Measurements from ENCODE around the gene NDUFB2.
"Not testable (repeated sequence)": the region's sequence is repeated elsewhere in the genome, so short reads cannot be mapped to it uniquely, and the experiment has no call there.

Gene NDUFB2

DNA sequence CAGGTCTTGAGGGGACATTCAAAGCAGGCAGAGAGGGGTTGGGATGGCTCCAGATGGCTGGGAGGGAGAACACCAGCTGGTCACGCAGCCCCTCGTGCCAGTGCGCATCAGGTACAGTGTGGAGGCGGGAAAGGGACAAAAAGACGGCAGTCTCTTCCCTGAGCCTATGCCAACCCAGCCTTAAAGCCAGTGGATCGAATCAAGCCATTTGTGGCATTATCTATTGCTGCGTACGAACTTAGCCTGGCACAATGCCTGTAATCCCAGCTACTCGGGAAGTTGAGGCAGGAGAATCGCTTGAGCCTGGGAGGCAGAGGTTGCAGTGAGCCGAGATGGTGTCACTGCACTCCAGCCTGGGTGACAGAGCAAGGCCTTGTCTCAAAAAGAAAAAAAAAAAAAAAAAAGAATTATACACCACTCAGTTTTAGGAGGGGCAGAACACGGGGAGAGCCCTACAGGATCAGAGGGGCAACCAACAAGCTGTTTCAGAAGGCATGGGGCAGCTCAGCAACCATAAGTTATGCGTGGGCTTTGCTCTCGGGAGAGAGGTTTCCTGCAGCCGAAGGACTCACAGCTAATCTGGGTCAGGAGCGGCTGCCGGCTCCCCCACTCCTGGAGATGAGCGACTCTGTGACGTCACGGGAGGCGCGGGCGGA lies 356 bp upstream of the NDUFB2 start:
- H3K9ac ChIP-seq (ENCODE audit: low read depth, low read length): peak overlapping the region; percentile 95
- H3K4me1 ChIP-seq (ENCODE audit: control insufficient read depth, insufficient read depth, low read length): peaks cover 15% of the 10 kb centered on the region
- no peaks in the 10 kb centered on the region for H3K36me3 ChIP-seq (ENCODE audit: insufficient read depth, low read length)
- H3K4me3 ChIP-seq (ENCODE audit: low read length): peak overlapping the region; percentile 87
- H3K9me3 ChIP-seq (replicated peaks; ENCODE audit: low read length): no peaks in the 10 kb centered on the region
- H3K27me3 ChIP-seq (ENCODE audit: control insufficient read depth, insufficient read depth, low read length): no peaks in the 10 kb centered on the region
- H3K4me2 ChIP-seq (ENCODE audit: low read length): peak overlapping the region; percentile 83

GRCh38 chr7:140697447-140698143 lies 1.1 kb downstream of the NDUFB2 start:
- H3K27me3 ChIP-seq (ENCODE audit: control insufficient read depth, insufficient read depth, low read length): no peaks in the 10 kb centered on the region
- H3K36me3 ChIP-seq (ENCODE audit: insufficient read depth, low read length): no peaks in the 10 kb centered on the region
- H3K9ac ChIP-seq (ENCODE audit: low read depth, low read length): peak overlapping the region; percentile 95
- H3K4me3 ChIP-seq (ENCODE audit: low read length): peak overlapping the region; percentile 87
- no peaks in the 10 kb centered on the region for H3K9me3 ChIP-seq (replicated peaks; ENCODE audit: low read length)
- peak overlapping the region; percentile 83 for H3K4me2 ChIP-seq (ENCODE audit: low read length)
- H3K4me1 ChIP-seq (ENCODE audit: control insufficient read depth, insufficient read depth, low read length): peaks cover 15% of the 10 kb centered on the region

DNA sequence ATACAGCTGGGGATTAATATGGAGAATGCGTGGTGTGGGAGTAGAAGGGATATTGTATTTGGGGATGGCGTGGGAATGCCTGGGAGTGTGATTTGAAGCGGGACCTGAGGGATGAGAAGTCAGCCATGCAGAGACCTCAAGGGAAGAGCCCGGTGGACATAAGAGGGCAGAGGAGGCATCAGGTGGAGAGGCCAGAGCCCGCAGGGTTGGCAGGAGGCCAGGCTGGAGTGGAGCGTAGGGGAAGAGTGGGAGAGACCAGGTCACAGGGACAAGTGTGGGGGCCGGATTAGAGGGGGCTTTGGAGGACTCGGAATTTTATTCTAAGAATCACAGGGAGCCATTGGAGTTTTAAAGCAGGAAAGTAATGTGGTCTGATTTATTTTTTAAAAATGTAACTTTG lies 2.0 kb downstream of the NDUFB2 start:
- Histone ChIP-seq H3K9me3 (replicated peaks; ENCODE audit: low read length) (no peaks in the 10 kb centered on the region), H3K9ac (ENCODE audit: low read depth, low read length) (no peak overlapping the region), H3K4me2 (ENCODE audit: low read length) (peak overlapping the region; percentile 83), H3K4me3 (ENCODE audit: low read length) (peak overlapping the region; percentile 87), H3K4me1 (ENCODE audit: control insufficient read depth, insufficient read depth, low read length) (peaks cover 15% of the 10 kb centered on the region), H3K36me3 (ENCODE audit: insufficient read depth, low read length) (no peaks in the 10 kb centered on the region), H3K27me3 (ENCODE audit: control insufficient read depth, insufficient read depth, low read length) (no peaks in the 10 kb centered on the region)

DNA sequence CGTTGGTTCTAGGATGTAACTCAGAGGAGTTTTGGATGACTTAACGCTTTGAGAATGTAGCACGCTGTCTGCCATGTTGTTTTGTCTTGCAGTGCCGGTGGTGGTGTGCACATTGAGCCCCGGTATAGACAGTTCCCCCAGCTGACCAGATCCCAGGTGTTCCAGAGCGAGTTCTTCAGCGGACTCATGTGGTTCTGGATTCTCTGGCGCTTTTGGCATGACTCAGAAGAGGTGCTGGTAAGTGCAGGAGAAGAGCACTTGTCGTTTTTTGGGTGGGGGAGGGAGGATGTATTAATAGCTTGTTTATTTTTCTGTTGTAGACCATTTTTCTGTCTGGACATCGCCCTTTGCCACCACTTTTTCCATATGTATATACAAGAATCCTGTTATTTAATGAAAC lies 6.3 kb downstream of the NDUFB2 start:
- Histone ChIP-seq H3K27me3 (ENCODE audit: control insufficient read depth, insufficient read depth, low read length) (no peaks in the 10 kb centered on the region), H3K36me3 (ENCODE audit: insufficient read depth, low read length) (peaks cover 17% of the 10 kb centered on the region), H3K4me2 (ENCODE audit: low read length) (no peak overlapping the region), H3K9ac (ENCODE audit: low read depth, low read length) (no peak overlapping the region), H3K4me1 (ENCODE audit: control insufficient read depth, insufficient read depth, low read length) (peaks cover 8% of the 10 kb centered on the region), H3K4me3 (ENCODE audit: low read length) (no peak overlapping the region), H3K9me3 (replicated peaks; ENCODE audit: low read length) (no peaks in the 10 kb centered on the region)

GRCh38 chr7:140704205-140704604 lies 7.7 kb downstream of the NDUFB2 start:
- Histone ChIP-seq H3K4me2 (ENCODE audit: low read length) (no peak overlapping the region), H3K9ac (ENCODE audit: low read depth, low read length) (no peak overlapping the region), H3K36me3 (ENCODE audit: insufficient read depth, low read length) (peaks cover 17% of the 10 kb centered on the region), H3K9me3 (replicated peaks; ENCODE audit: low read length) (no peaks in the 10 kb centered on the region), H3K4me1 (ENCODE audit: control insufficient read depth, insufficient read depth, low read length) (no peaks in the 10 kb centered on the region), H3K4me3 (ENCODE audit: low read length) (no peak overlapping the region), H3K27me3 (ENCODE audit: control insufficient read depth, insufficient read depth, low read length) (no peaks in the 10 kb centered on the region)

DNA sequence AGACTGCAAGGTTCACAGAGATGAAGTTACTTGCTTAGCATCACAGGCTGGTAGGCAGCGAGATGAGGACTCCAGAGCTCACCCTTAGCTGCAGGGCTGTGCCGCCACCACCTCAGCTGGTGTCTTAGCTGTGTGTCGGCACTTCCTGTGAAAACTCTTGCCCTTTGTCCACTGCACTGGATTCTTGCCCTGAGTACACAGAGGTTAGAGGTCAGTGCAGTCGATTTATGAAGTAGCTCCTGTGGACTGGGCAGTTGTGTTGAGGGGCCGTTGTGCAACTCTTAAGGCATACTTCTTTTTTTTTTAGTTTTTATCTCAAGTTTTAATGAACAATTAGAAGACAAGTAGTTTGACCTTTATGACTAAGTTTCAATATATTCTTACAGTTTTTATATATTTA lies 10.6 kb downstream of the NDUFB2 start:
- Histone ChIP-seq H3K27me3 (ENCODE audit: control insufficient read depth, insufficient read depth, low read length) (no peaks in the 10 kb centered on the region), H3K9me3 (replicated peaks; ENCODE audit: low read length) (no peaks in the 10 kb centered on the region), H3K4me1 (ENCODE audit: control insufficient read depth, insufficient read depth, low read length) (no peaks in the 10 kb centered on the region), H3K9ac (ENCODE audit: low read depth, low read length) (no peak overlapping the region), H3K4me2 (ENCODE audit: low read length) (no peak overlapping the region), H3K36me3 (ENCODE audit: insufficient read depth, low read length) (peaks cover 17% of the 10 kb centered on the region), H3K4me3 (ENCODE audit: low read length) (no peak overlapping the region)

- not testable (repeated sequence) for H3K4me2 ChIP-seq (ENCODE audit: low read length); H3K9ac ChIP-seq (ENCODE audit: low read depth, low read length); H3K4me1 ChIP-seq (ENCODE audit: control insufficient read depth, insufficient read depth, low read length); H3K4me3 ChIP-seq (ENCODE audit: low read length); H3K9me3 ChIP-seq (replicated peaks; ENCODE audit: low read length); H3K27me3 ChIP-seq (ENCODE audit: control insufficient read depth, insufficient read depth, low read length)
- peaks cover 17% of the 10 kb centered on the region for H3K36me3 ChIP-seq (ENCODE audit: insufficient read depth, low read length)
Measured at GRCh38 chr7:140708764-140709163, 12.3 kb downstream of the NDUFB2 start.

- not testable (repeated sequence) for H3K9ac ChIP-seq (ENCODE audit: low read depth, low read length); H3K9me3 ChIP-seq (replicated peaks; ENCODE audit: low read length); H3K27me3 ChIP-seq (ENCODE audit: control insufficient read depth, insufficient read depth, low read length); H3K4me3 ChIP-seq (ENCODE audit: low read length); H3K36me3 ChIP-seq (ENCODE audit: insufficient read depth, low read length); H3K4me2 ChIP-seq (ENCODE audit: low read length); H3K4me1 ChIP-seq (ENCODE audit: control insufficient read depth, insufficient read depth, low read length)
Measured at GRCh38 chr7:140712392-140712791, 15.9 kb downstream of the NDUFB2 start.

GRCh38 chr7:140714331-140715040 lies 18.0 kb downstream of the NDUFB2 start:
- no peak overlapping the region for H3K4me2 ChIP-seq (ENCODE audit: low read length)
- no peaks in the 10 kb centered on the region for H3K27me3 ChIP-seq (ENCODE audit: control insufficient read depth, insufficient read depth, low read length)
- H3K4me3 ChIP-seq (ENCODE audit: low read length): no peak overlapping the region
- no peaks in the 10 kb centered on the region for H3K4me1 ChIP-seq (ENCODE audit: control insufficient read depth, insufficient read depth, low read length)
- H3K9me3 ChIP-seq (replicated peaks; ENCODE audit: low read length): no peaks in the 10 kb centered on the region
- H3K9ac ChIP-seq (ENCODE audit: low read depth, low read length): no peak overlapping the region
- no peaks in the 10 kb centered on the region for H3K36me3 ChIP-seq (ENCODE audit: insufficient read depth, low read length)

DNA sequence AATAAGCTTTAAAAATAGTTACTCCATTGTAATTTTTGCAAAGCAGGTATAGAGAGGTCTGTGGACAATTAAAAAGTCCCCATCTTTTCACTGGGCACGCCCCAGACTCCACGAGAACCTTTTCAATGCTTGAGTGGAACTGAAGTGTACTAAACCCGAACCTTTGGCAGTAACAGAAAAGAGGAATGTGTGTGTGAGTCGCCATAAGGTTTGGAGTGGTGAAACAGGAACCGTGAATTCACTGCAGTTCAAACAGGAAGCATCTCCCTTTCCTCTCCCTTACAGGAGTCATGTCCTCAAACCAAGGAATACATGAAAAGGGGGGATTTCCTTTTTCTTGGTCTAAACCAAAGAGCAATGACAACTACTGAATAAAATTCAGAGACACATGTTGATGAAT lies 23.2 kb downstream of the NDUFB2 start:
- peaks cover 4% of the 10 kb centered on the region for H3K36me3 ChIP-seq (ENCODE audit: insufficient read depth, low read length)
- no peaks in the 10 kb centered on the region for H3K9me3 ChIP-seq (replicated peaks; ENCODE audit: low read length)
- H3K9ac ChIP-seq (ENCODE audit: low read depth, low read length): no peak overlapping the region
- no peaks in the 10 kb centered on the region for H3K27me3 ChIP-seq (ENCODE audit: control insufficient read depth, insufficient read depth, low read length)
- H3K4me1 ChIP-seq (ENCODE audit: control insufficient read depth, insufficient read depth, low read length): no peaks in the 10 kb centered on the region
- no peak overlapping the region for H3K4me2 ChIP-seq (ENCODE audit: low read length)
- no peak overlapping the region for H3K4me3 ChIP-seq (ENCODE audit: low read length)

- H3K36me3 ChIP-seq (ENCODE audit: insufficient read depth, low read length): peaks cover 8% of the 10 kb centered on the region
- H3K9me3 ChIP-seq (replicated peaks; ENCODE audit: low read length): no peaks in the 10 kb centered on the region
- no peaks in the 10 kb centered on the region for H3K4me1 ChIP-seq (ENCODE audit: control insufficient read depth, insufficient read depth, low read length)
- no peak overlapping the region for H3K4me2 ChIP-seq (ENCODE audit: low read length)
- no peak overlapping the region for H3K4me3 ChIP-seq (ENCODE audit: low read length)
- no peaks in the 10 kb centered on the region for H3K27me3 ChIP-seq (ENCODE audit: control insufficient read depth, insufficient read depth, low read length)
- H3K9ac ChIP-seq (ENCODE audit: low read depth, low read length): no peak overlapping the region
Measured at GRCh38 chr7:140722254-140722653, 25.7 kb downstream of the NDUFB2 start.

All from skeletal muscle satellite cell (primary cell).